IMR-90 (cell line): Measurements from ENCODE around the gene ELMO1. TPM values are rescaled to one million over a fixed set of nuclear protein-coding genes. Genes with fewer than 3 reads are reported as not detected.

Experiments
- ATAC-seq: fragments of 200-7000 bp; cut with Tn5 transposase; 2 replicates; pipeline ENCODE4 v1.9.1; 2020; ENCODE audit warnings: low read depth, mild to moderate bottlenecking, moderate library complexity
- BruUV-seq: library from RNA; stranded (reverse); fragments of 400-500 nt; replicated peaks from 2 replicates; lab custom pipeline; 2021; lab: Mats Ljungman, UMichigan
- CTCF ChIA-PET: fragments of 300-600 bp; formaldehyde crosslinking; extraction: SDS; loops from one replicate; lab custom pipeline; 2021; ENCODE audit warnings: antibody characterized with exemption; lab: Yijun Ruan, JAX
- POLR2A ChIA-PET: fragments of 300-600 bp; sonication (Branson Sonifier 250); formaldehyde crosslinking; loops from one replicate; lab custom pipeline; 2022; ENCODE audit warnings: antibody characterized with exemption; ENCODE audit not compliant: unreplicated experiment; lab: Charles Lee
- DNase-seq: peaks from one replicate; pipeline ENCODE4 v3.0.0; 2013
- H2AFZ ChIP-seq: replicated peaks from 2 replicates; pipeline ENCODE3; 2013; ENCODE audit warnings: low read length, mild to moderate bottlenecking; ENCODE audit not compliant: poor library complexity
- H2AK5ac ChIP-seq: 2 replicates; pipeline ENCODE4 v1.6.1; 2013; ENCODE audit warnings: low read depth, low read length, inconsistent platforms
- H2AK9ac ChIP-seq: replicated peaks from 2 replicates; pipeline ENCODE3; 2013; ENCODE audit warnings: mild to moderate bottlenecking, low read depth, low read length, moderate library complexity; ENCODE audit not compliant: poor library complexity
- H2BK120ac ChIP-seq: 2 replicates; pipeline ENCODE4 v1.6.1; 2013; ENCODE audit warnings: low read depth, low read length, inconsistent platforms
- H2BK15ac ChIP-seq: 3 replicates; pipeline ENCODE4 v1.6.1; 2013; ENCODE audit warnings: low read depth, low read length, inconsistent platforms
- H2BK20ac ChIP-seq: 2 replicates; pipeline ENCODE4 v1.6.1; 2013; ENCODE audit warnings: low read depth, mild to moderate bottlenecking, inconsistent platforms, low read length, moderate library complexity
- H2BK5ac ChIP-seq: 2 replicates; pipeline ENCODE4 v1.6.1; 2013; ENCODE audit warnings: mild to moderate bottlenecking, low read depth, low read length, inconsistent platforms; ENCODE audit not compliant: poor library complexity, severe bottlenecking
- H3K14ac ChIP-seq: replicated peaks from 2 replicates; pipeline ENCODE4 v1.6.1; 2013; ENCODE audit warnings: low read depth, low read length, inconsistent platforms
- H3K18ac ChIP-seq: 2 replicates; pipeline ENCODE4 v1.6.1; 2013; ENCODE audit warnings: low read depth, low read length, control low read depth
- H3K23ac ChIP-seq: 2 replicates; pipeline ENCODE4 v1.6.1; 2013; ENCODE audit warnings: low read depth, low read length, inconsistent platforms
- H3K27ac ChIP-seq: 2 replicates; pipeline ENCODE4 v1.5.1; 2013; ENCODE audit warnings: mild to moderate bottlenecking, control low read depth, low read length; ENCODE audit not compliant: insufficient read depth
- H3K27me3 ChIP-seq: 2 replicates; pipeline ENCODE4 v1.6.1; 2013; ENCODE audit warnings: low read length; ENCODE audit not compliant: control insufficient read depth, insufficient read depth
- H3K36me3 ChIP-seq: 2 replicates; pipeline ENCODE4 v1.6.1; 2013; ENCODE audit warnings: low read length, mixed read lengths; ENCODE audit not compliant: control insufficient read depth, insufficient read depth
- H3K4ac ChIP-seq: 2 replicates; pipeline ENCODE4 v1.6.1; 2013; ENCODE audit warnings: low read depth, low read length, inconsistent platforms
- H3K4me1 ChIP-seq: 2 replicates; pipeline ENCODE4 v1.6.1; 2013; ENCODE audit warnings: low read length, mixed read lengths; ENCODE audit not compliant: control insufficient read depth, insufficient read depth
- H3K4me2 ChIP-seq: 2 replicates; pipeline ENCODE4 v1.6.1; 2013; ENCODE audit warnings: low read depth, mild to moderate bottlenecking, control low read depth, low read length, moderate library complexity
- H3K4me3 ChIP-seq: 2 replicates; pipeline ENCODE4 v1.5.1; 2013; ENCODE audit warnings: low read depth, mild to moderate bottlenecking, control low read depth, low read length, moderate library complexity; ENCODE audit not compliant: insufficient read depth
- H3K56ac ChIP-seq: 2 replicates; pipeline ENCODE4 v1.6.1; 2013; ENCODE audit warnings: low read length, inconsistent platforms; ENCODE audit not compliant: insufficient read depth; ENCODE audit errors: extremely low read depth
- H3K79me1 ChIP-seq, 2 experiments: 2 replicates each; pipeline ENCODE4 v1.6.1; 2013; ENCODE audit warnings: low read length in 2 of 2, inconsistent platforms in 1 of 2, low read depth in 1 of 2
- H3K9ac ChIP-seq: 2 replicates; pipeline ENCODE4 v1.6.1; 2013; ENCODE audit warnings: low read depth, low read length, control low read depth
- H3K9me1 ChIP-seq: 2 replicates; pipeline ENCODE4 v1.6.1; 2013; ENCODE audit warnings: low read length, inconsistent platforms; ENCODE audit not compliant: insufficient read depth
- H3K9me3 ChIP-seq: 2 replicates; pipeline ENCODE4 v1.6.1; 2013; ENCODE audit warnings: low read length; ENCODE audit not compliant: control insufficient read depth, insufficient read depth
- H4K20me1 ChIP-seq: 2 replicates; pipeline ENCODE4 v1.6.1; 2013; ENCODE audit warnings: low read length, inconsistent platforms; ENCODE audit not compliant: insufficient read depth
- H4K5ac ChIP-seq: 2 replicates; pipeline ENCODE4 v1.6.1; 2013; ENCODE audit warnings: mild to moderate bottlenecking, low read depth, low read length, control low read depth
- H4K8ac ChIP-seq, 2 experiments: 2 replicates each; pipeline ENCODE4 v1.6.1; 2013; ENCODE audit warnings: low read depth in 2 of 2, low read length in 2 of 2, control low read depth in 1 of 2, inconsistent platforms in 1 of 2
- H4K91ac ChIP-seq: 2 replicates; pipeline ENCODE4 v1.6.1; 2013; ENCODE audit warnings: low read depth, low read length, inconsistent platforms; ENCODE audit not compliant: insufficient read depth
- BHLHE40 ChIP-seq: fragments of 150-350 bp; IDR thresholded peaks from 2 replicates; pipeline ENCODE4 v1.6.1; 2016; ENCODE audit warnings: mild to moderate bottlenecking, low read depth, low read length
- CEBPB ChIP-seq: IDR thresholded peaks from 2 replicates; pipeline ENCODE4 v1.6.1; 2012; ENCODE audit warnings: low read depth, low read length, improper control_type of control experiment
- CHD1 ChIP-seq: IDR thresholded peaks from 2 replicates; pipeline ENCODE4 v1.6.1; 2012; ENCODE audit warnings: low read depth, low read length, improper control_type of control experiment
- FOS ChIP-seq: fragments of 150-350 bp; IDR thresholded peaks from 2 replicates; pipeline ENCODE4 v1.6.1; 2016; ENCODE audit warnings: low read depth, low read length
- MAFK ChIP-seq: IDR thresholded peaks from 2 replicates; pipeline ENCODE4 v1.6.1; 2012; ENCODE audit warnings: low read depth, low read length, improper control_type of control experiment
- MAZ ChIP-seq: IDR thresholded peaks from 2 replicates; pipeline ENCODE4 v1.6.1; 2012; ENCODE audit warnings: low read depth, mild to moderate bottlenecking, low read length, improper control_type of control experiment, moderate library complexity, borderline replicate concordance
- MXI1 ChIP-seq: IDR thresholded peaks from 2 replicates; pipeline ENCODE4 v1.6.1; 2012; ENCODE audit warnings: low read depth, mild to moderate bottlenecking, low read length, moderate library complexity, borderline replicate concordance
- NFE2L2 ChIP-seq: fragments of 150-350 bp; IDR thresholded peaks from 2 replicates; pipeline ENCODE4 v1.6.1; 2016; ENCODE audit warnings: low read depth, mild to moderate bottlenecking, low read length
- POLR2A ChIP-seq: IDR thresholded peaks from 2 replicates; pipeline ENCODE4 v1.6.1; 2012; ENCODE audit warnings: mild to moderate bottlenecking, low read depth, low read length
- RAD21 ChIP-seq: IDR thresholded peaks from 2 replicates; pipeline ENCODE4 v1.6.1; 2012; ENCODE audit warnings: low read length, improper control_type of control experiment
- RCOR1 ChIP-seq: IDR thresholded peaks from 2 replicates; pipeline ENCODE4 v1.6.1; 2012; ENCODE audit warnings: mild to moderate bottlenecking, low read length, improper control_type of control experiment; ENCODE audit not compliant: insufficient replicate concordance
- RFX5 ChIP-seq: IDR thresholded peaks from 2 replicates; pipeline ENCODE4 v1.8.0; 2012; ENCODE audit warnings: low read depth, mild to moderate bottlenecking, low read length, moderate library complexity
- SMC3 ChIP-seq: fragments of 150-350 bp; IDR thresholded peaks from 2 replicates; pipeline ENCODE4 v1.6.1; 2016; ENCODE audit warnings: low read depth, mild to moderate bottlenecking, antibody characterized with exemption, low read length, moderate library complexity
- whole genome bisulfite sequencing, 2 experiments: methylation state at CpG; one replicate each; pipeline versions ENCODE4 v1.1.5 to v1.1.7; 2013; ENCODE audit warnings: missing lambda C conversion rate in 2 of 2; ENCODE audit not compliant: insufficient read length in 1 of 2; ENCODE audit errors: extremely low coverage in 2 of 2; 5-methylcytosine and 5-hydroxymethylcytosine counted together
- dilution Hi-C: fragments of 300-500 bp; cut with HindIII; formaldehyde crosslinking; loops from one replicate; pipeline ENCODE4 v1.14.3; 2018; ENCODE audit warnings: low sequenced_read_pairs; ENCODE audit not compliant: unreplicated experiment
- in situ Hi-C: fragments of 300-500 bp; cut with MboI; formaldehyde crosslinking; loops from 3 replicates; pipeline ENCODE4 v1.14.3; 2019; ENCODE audit warnings: low sequenced_read_pairs, inconsistent platforms, mixed read lengths
- intact Hi-C: fragments of 100-400 bp; cut with micrococcal nuclease; formaldehyde crosslinking; loops from 2 replicates; pipeline ENCODE4 v1.10.0; 2022
- polyA plus RNA-seq, 3 experiments: library from polyadenylated mRNA; depleted of rRNA; stranded (reverse); fragments of >200 nt; gene quantifications; 2 replicates each; pipeline ENCODE4 v1.2.3, GENCODE V29; 2012; ENCODE audit warnings: low replicate concordance in 1 of 3
- total RNA-seq: library from RNA; depleted of rRNA; stranded (reverse); fragments of >200 nt; gene quantifications from 2 replicates; pipeline ENCODE4 v1.2.3, GENCODE V29; 2012
- TF ChIP-seq, protein P1 (sequence below): conservative IDR thresholded peaks from 2 replicates; pipeline ENCODE4 v1.5.1; 2012; ENCODE audit warnings: mild to moderate bottlenecking, low read depth, low read length, improper control_type of control experiment
- TF ChIP-seq, protein P2 (sequence below): fragments of 150-350 bp; IDR thresholded peaks from 2 replicates; pipeline ENCODE4 v1.6.1; 2016; ENCODE audit warnings: low read depth, mild to moderate bottlenecking, low read length, moderate library complexity, borderline replicate concordance

ELMO1 gene
- total and polyA plus RNA-seq, 2 of the 4 experiments (the other 2 are of a cell fraction): 0.03 TPM; not detected in 1

- H3K14ac ChIP-seq: no peak overlapping the region
- no peak overlapping the region for H3K18ac ChIP-seq
- no peaks in the 10 kb centered on the region for H4K20me1 ChIP-seq
- no peak for DNase-seq
- H3K27ac ChIP-seq: no peak overlapping the region
- no peaks in the 10 kb centered on the region for H3K36me3 ChIP-seq
- CTCF ChIA-PET: no interaction called here
- no peaks in the 10 kb centered on the region for H3K4me1 ChIP-seq
- no peak overlapping the region for H2BK5ac ChIP-seq
- no peak overlapping the region for H3K4me3 ChIP-seq
- dilution Hi-C loops (no loop called here), in situ Hi-C loops (loop anchor here (10.0 to 25.0 kb wide), 2 partner anchors 506 to 708 kb away; no protein-coding TSS in a partner anchor), intact Hi-C loops (no loop called here)
- H2AK9ac ChIP-seq: no peak overlapping the region
- 71% methylated on average over 3 of the region's 16 CpGs; no CpG with 5 or more reads in 1 of the 2 experiments for WGBS, 2 experiments
- no peak overlapping the region for H3K56ac ChIP-seq
- H2BK20ac ChIP-seq: no peak overlapping the region
- H3K4me2 ChIP-seq: no peak overlapping the region
- no peaks in the 10 kb centered on the region for H3K9me1 ChIP-seq
- no peak for TF ChIP-seq RCOR1
- no peak for TF ChIP-seq BHLHE40
- TF ChIP-seq, protein P1, sequence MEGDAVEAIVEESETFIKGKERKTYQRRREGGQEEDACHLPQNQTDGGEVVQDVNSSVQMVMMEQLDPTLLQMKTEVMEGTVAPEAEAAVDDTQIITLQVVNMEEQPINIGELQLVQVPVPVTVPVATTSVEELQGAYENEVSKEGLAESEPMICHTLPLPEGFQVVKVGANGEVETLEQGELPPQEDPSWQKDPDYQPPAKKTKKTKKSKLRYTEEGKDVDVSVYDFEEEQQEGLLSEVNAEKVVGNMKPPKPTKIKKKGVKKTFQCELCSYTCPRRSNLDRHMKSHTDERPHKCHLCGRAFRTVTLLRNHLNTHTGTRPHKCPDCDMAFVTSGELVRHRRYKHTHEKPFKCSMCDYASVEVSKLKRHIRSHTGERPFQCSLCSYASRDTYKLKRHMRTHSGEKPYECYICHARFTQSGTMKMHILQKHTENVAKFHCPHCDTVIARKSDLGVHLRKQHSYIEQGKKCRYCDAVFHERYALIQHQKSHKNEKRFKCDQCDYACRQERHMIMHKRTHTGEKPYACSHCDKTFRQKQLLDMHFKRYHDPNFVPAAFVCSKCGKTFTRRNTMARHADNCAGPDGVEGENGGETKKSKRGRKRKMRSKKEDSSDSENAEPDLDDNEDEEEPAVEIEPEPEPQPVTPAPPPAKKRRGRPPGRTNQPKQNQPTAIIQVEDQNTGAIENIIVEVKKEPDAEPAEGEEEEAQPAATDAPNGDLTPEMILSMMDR: no peak
- no peak for TF ChIP-seq POLR2A
- no peak for TF ChIP-seq RAD21
- no peak for TF ChIP-seq MAZ
- no peak for TF ChIP-seq FOS
- TF ChIP-seq, protein P2, sequence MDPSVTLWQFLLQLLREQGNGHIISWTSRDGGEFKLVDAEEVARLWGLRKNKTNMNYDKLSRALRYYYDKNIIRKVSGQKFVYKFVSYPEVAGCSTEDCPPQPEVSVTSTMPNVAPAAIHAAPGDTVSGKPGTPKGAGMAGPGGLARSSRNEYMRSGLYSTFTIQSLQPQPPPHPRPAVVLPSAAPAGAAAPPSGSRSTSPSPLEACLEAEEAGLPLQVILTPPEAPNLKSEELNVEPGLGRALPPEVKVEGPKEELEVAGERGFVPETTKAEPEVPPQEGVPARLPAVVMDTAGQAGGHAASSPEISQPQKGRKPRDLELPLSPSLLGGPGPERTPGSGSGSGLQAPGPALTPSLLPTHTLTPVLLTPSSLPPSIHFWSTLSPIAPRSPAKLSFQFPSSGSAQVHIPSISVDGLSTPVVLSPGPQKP: no peak
- TF ChIP-seq RFX5: no peak
- no peak for TF ChIP-seq NFE2L2
- TF ChIP-seq CHD1: no peak
- no peak for TF ChIP-seq MXI1
- no peak for TF ChIP-seq CEBPB
- TF ChIP-seq MAFK: no peak
- TF ChIP-seq SMC3: no peak
- H3K9ac ChIP-seq: no peak overlapping the region
- H3K9me3 ChIP-seq: no peaks in the 10 kb centered on the region
- no peak for ATAC-seq
- H4K5ac ChIP-seq: no peak overlapping the region
- H2AK5ac ChIP-seq: no peak overlapping the region
- no peak overlapping the region for H2BK120ac ChIP-seq
- no TSS peak for BruUV-seq
- H3K4ac ChIP-seq: no peak overlapping the region
- no peak overlapping the region for H4K8ac ChIP-seq
- H2AFZ ChIP-seq: no peak overlapping the region
- H3K23ac ChIP-seq: no peak overlapping the region
- no peaks in the 10 kb centered on the region for H3K79me1 ChIP-seq
- POLR2A ChIA-PET: no interaction called here
- no peaks in the 10 kb centered on the region for H3K27me3 ChIP-seq
- no peak overlapping the region for H2BK15ac ChIP-seq
- no peak overlapping the region for H4K91ac ChIP-seq
These were observed 255.4 kb downstream of the ELMO1 start for GRCh38 chr7:37193087-37193774.
